Measurements from ENCODE around the gene NFILZ. TPM values are rescaled to one million over a fixed set of nuclear protein-coding genes. Genes with fewer than 3 reads are reported as not detected.

Gene NFILZ
- total RNA-seq, 2 experiments from 2014 or later, result not detected

- H3K9me3 Mint-ChIP-seq, result peaks cover 2% of the 10 kb centered on the region
- no peak overlapping the region for H3K4me3 Mint-ChIP-seq
- no peak for DNase-seq
- ChIA-PET POLR2A (no interaction called here), CTCF (no interaction called here)
- H3K27ac Mint-ChIP-seq, result no peak overlapping the region
- peaks cover 3% of the 10 kb centered on the region for H3K36me3 Mint-ChIP-seq (ENCODE audit: low read depth)
- H3K27me3 Mint-ChIP-seq, result no peaks in the 10 kb centered on the region
- H3K4me1 Mint-ChIP-seq, result peaks cover 62% of the 10 kb centered on the region
Measured at GRCh38 chr19:8662263-8662662, 31.8 kb downstream of the NFILZ start.

- Mint-ChIP-seq H3K4me1 (peaks cover 69% of the 10 kb centered on the region), H3K27me3 (no peaks in the 10 kb centered on the region), H3K9me3 (peaks cover 8% of the 10 kb centered on the region), H3K36me3 (ENCODE audit: low read depth) (peaks cover 8% of the 10 kb centered on the region), H3K27ac (peak overlapping the region; percentile 71), H3K4me3 (peak overlapping the region; percentile 25)
- peak; percentile 61 for DNase-seq
- POLR2A ChIA-PET, result no interaction called here
- CTCF ChIA-PET, result interaction anchor here (1.1 to 1.3 kb wide), 3 partner anchors 9 to 68 kb away, joined by 3 read pairs; no protein-coding TSS in a partner anchor
Measured at GRCh38 chr19:8663920-8664670, 33.7 kb downstream of the NFILZ start.

- Mint-ChIP-seq H3K9me3 (peaks cover 12% of the 10 kb centered on the region), H3K4me1 (peaks cover 70% of the 10 kb centered on the region), H3K27ac (peak overlapping the region; percentile 63), H3K36me3 (ENCODE audit: low read depth) (peaks cover 8% of the 10 kb centered on the region), H3K4me3 (peak overlapping the region; percentile 25), H3K27me3 (no peaks in the 10 kb centered on the region)
- no peak for DNase-seq
- ChIA-PET POLR2A (no interaction called here), CTCF (interaction anchor here (0.7 to 1.3 kb wide), 4 partner anchors 9 to 68 kb away, joined by 3 read pairs; no protein-coding TSS in a partner anchor)
Measured at GRCh38 chr19:8664671-8665057, 34.2 kb downstream of the NFILZ start.

GRCh38 chr19:8665468-8666213 is 35.2 kb downstream of the NFILZ start:
- peaks cover 78% of the 10 kb centered on the region for H3K4me1 Mint-ChIP-seq
- DNase-seq, result no peak
- H3K9me3 Mint-ChIP-seq, result peaks cover 12% of the 10 kb centered on the region
- peaks cover 8% of the 10 kb centered on the region for H3K36me3 Mint-ChIP-seq (ENCODE audit: low read depth)
- ChIA-PET CTCF (interaction anchor here (0.6 to 1.3 kb wide), 6 partner anchors 10 to 1496 kb away, joined by 3 to 6 read pairs (median 3); partner anchors contain the start of gene MYO1F), POLR2A (no interaction called here)
- H3K4me3 Mint-ChIP-seq, result peak overlapping the region; percentile 23
- no peaks in the 10 kb centered on the region for H3K27me3 Mint-ChIP-seq
- peak overlapping the region; percentile 82 for H3K27ac Mint-ChIP-seq

GRCh38 chr19:8666814-8667405 is 36.5 kb downstream of the NFILZ start:
- H3K27ac Mint-ChIP-seq, result peak overlapping the region; percentile 82
- H3K9me3 Mint-ChIP-seq, result peaks cover 10% of the 10 kb centered on the region
- ChIA-PET POLR2A (no interaction called here), CTCF (interaction anchor here (1.0 kb wide), 1 partner anchor 27 kb away, joined by 3 read pairs; no protein-coding TSS in a partner anchor)
- H3K4me3 Mint-ChIP-seq, result no peak overlapping the region
- H3K36me3 Mint-ChIP-seq (ENCODE audit: low read depth), result peaks cover 8% of the 10 kb centered on the region
- H3K4me1 Mint-ChIP-seq, result peaks cover 82% of the 10 kb centered on the region
- no peaks in the 10 kb centered on the region for H3K27me3 Mint-ChIP-seq
- DNase-seq, result no peak

- Mint-ChIP-seq H3K4me3 (no peak overlapping the region), H3K27ac (no peak overlapping the region), H3K4me1 (peaks cover 56% of the 10 kb centered on the region), H3K36me3 (ENCODE audit: low read depth) (peaks cover 6% of the 10 kb centered on the region), H3K27me3 (peaks cover 13% of the 10 kb centered on the region), H3K9me3 (peaks cover 16% of the 10 kb centered on the region)
- DNase-seq, result no peak
- ChIA-PET CTCF (interaction anchor here (0.5 kb wide), 1 partner anchor 1825 kb away, joined by 3 read pairs; no protein-coding TSS in a partner anchor), POLR2A (no interaction called here)
Measured at GRCh38 chr19:8673276-8673891, 43.0 kb downstream of the NFILZ start.

GRCh38 chr19:8675066-8675465 is 44.6 kb downstream of the NFILZ start:
- Mint-ChIP-seq H3K27ac (peak overlapping the region; percentile 20), H3K27me3 (peaks cover 13% of the 10 kb centered on the region), H3K4me3 (no peak overlapping the region), H3K9me3 (peaks cover 11% of the 10 kb centered on the region), H3K4me1 (peaks cover 44% of the 10 kb centered on the region), H3K36me3 (ENCODE audit: low read depth) (peaks cover 3% of the 10 kb centered on the region)
- CTCF ChIA-PET, result no interaction called here
- POLR2A ChIA-PET, result no interaction called here
- DNase-seq, result no peak

GRCh38 chr19:8678244-8678807 is 47.9 kb downstream of the NFILZ start:
- peaks cover 21% of the 10 kb centered on the region for H3K9me3 Mint-ChIP-seq
- POLR2A ChIA-PET, result no interaction called here
- CTCF ChIA-PET, result no interaction called here

More at GRCh38 chr19:8678244-8678807, 47.9 kb downstream of the NFILZ start:
- peaks cover 45% of the 10 kb centered on the region for H3K4me1 Mint-ChIP-seq
- H3K4me3 Mint-ChIP-seq, result no peak overlapping the region
- H3K36me3 Mint-ChIP-seq (ENCODE audit: low read depth), result peaks cover 3% of the 10 kb centered on the region
- DNase-seq, result no peak
- peaks cover 18% of the 10 kb centered on the region for H3K27me3 Mint-ChIP-seq
- H3K27ac Mint-ChIP-seq, result no peak overlapping the region

Other genes with a start within 250 kb of the NFILZ start
- gene RAB11B, start 240.3 kb upstream of the NFILZ start, total RNA-seq, result 100 to 1,000 TPM; 104 to 107 TPM
- 10 to 100 TPM; 26.4 to 29.0 TPM for gene MARCHF2, start 217.3 kb upstream of the NFILZ start, total RNA-seq
- 100 to 1,000 TPM; 248 to 265 TPM for gene HNRNPM, start 185.7 kb upstream of the NFILZ start, total RNA-seq
- gene PRAM1, start 128.0 kb upstream of the NFILZ start, total RNA-seq, result 1 to 10 TPM; 3.8 to 6.7 TPM
- gene ZNF414, start 116.5 kb upstream of the NFILZ start, total RNA-seq, result 10 to 100 TPM; 46.8 to 47.3 TPM
- gene MYO1F, start 53.2 kb upstream of the NFILZ start, total RNA-seq, result 100 to 1,000 TPM; 359 to 366 TPM
- 10 to 100 TPM; 10.6 to 15.3 TPM for gene ADAMTS10, start 19.9 kb upstream of the NFILZ start, total RNA-seq
- not detected for gene ACTL9, start 68.2 kb downstream of the NFILZ start, total RNA-seq
- gene OR2Z1, start 91.0 kb downstream of the NFILZ start, total RNA-seq, result not detected
- gene ZNF558, start 201.7 kb downstream of the NFILZ start, total RNA-seq, result 10 to 100 TPM; 19.5 to 21.2 TPM
- not detected for gene MBD3L1, start 201.7 kb downstream of the NFILZ start, total RNA-seq